Measurements from ENCODE around the gene GFRA1. TPM values are rescaled to one million over a fixed set of nuclear protein-coding genes. Genes with fewer than 3 reads are reported as not detected.

The GFRA1 gene
- total and polyA plus RNA-seq, 5 donors, result 2.7 to 8.3 (median 6.8) TPM

DNA sequence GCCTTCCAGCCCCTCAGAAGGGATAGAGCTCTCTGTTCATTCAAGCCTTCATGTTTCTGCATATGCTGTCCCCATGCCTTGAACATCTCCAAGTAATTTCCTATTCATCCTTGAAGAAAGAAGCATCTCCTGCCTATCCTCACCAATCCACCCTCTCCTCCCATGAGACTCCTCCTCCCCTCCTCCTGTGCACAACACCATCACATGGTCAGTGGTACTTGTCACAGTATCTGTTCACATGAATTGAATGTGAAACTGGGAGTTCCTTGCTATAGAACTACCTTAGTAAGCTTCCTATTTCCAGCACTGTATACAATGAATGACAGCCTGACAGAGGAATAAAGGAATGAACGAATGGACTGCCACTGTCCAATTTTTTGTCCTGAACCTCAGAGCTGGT, 115.5 kb downstream of the GFRA1 start:
- ATAC-seq, result no peak
- Histone ChIP-seq H3K4me1 (ENCODE audit: control insufficient read depth, insufficient read depth, low read length) (no peaks in the 10 kb centered on the region), H3K27ac (ENCODE audit: low read length) (no peak overlapping the region), H3K9me3 (ENCODE audit: control insufficient read depth, low read length) (no peaks in the 10 kb centered on the region), H3K27me3 (ENCODE audit: control insufficient read depth, insufficient read depth) (no peaks in the 10 kb centered on the region), H3K4me3 (ENCODE audit: low read length) (no peak overlapping the region)
- no peak for DNase-seq
- WGBS, result 88% methylated on average over 1 of the region's 1 CpG
- intact Hi-C loops (cut with DNase I), result no loop called here

DNA sequence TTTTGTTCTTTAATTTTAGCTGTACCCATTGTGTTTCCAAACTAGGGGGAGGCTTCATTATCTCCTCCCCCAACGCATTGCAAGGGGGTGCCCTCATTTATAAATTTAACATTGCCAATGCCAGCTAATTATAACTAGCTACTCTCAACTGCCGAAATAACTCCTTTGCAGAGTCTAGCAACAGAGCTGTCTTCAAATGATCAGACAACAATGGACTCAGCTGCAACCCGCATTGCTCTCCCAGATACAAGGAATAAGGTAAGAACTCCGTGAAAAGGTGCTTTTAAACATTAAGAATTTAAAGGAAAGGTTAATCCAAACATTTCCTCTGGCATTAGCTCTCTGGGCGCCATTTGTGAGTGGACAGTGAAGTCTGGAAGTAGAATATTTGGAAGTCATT, 116.2 kb downstream of the GFRA1 start:
- 78% methylated on average over 5 of the region's 5 CpGs for WGBS
- DNase-seq (no peak), ATAC-seq (no peak)
- no peak overlapping the region for H3K27ac ChIP-seq (ENCODE audit: low read length)
- H3K9me3 ChIP-seq (ENCODE audit: control insufficient read depth, low read length), result no peaks in the 10 kb centered on the region
- H3K4me3 ChIP-seq (ENCODE audit: low read length), result no peak overlapping the region
- no peaks in the 10 kb centered on the region for H3K27me3 ChIP-seq (ENCODE audit: control insufficient read depth, insufficient read depth)
- H3K4me1 ChIP-seq (ENCODE audit: control insufficient read depth, insufficient read depth, low read length), result no peaks in the 10 kb centered on the region
- intact Hi-C loops (cut with DNase I), result no loop called here

DNA sequence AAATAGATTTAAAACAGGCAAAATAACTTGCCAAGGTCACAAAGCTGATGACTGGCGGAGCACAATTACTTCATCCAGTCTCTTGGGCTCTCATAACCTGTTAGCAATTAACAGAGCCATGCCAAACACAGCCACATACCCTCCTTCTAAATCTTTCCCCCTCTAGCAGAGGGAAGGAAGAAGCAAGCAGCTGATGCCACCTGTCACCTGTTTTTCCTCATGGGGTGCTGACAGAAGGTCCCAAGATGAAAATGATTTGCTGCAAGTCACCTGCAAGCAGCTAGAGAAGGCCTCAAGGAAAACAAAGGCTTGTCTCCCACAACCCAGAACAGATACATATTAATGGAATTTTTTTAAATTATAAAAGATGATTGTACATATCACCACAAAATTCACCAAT, 117.8 kb downstream of the GFRA1 start:
- DNase-seq (no peak), ATAC-seq (no peak)
- no peaks in the 10 kb centered on the region for H3K4me1 ChIP-seq (ENCODE audit: control insufficient read depth, insufficient read depth, low read length)
- no peaks in the 10 kb centered on the region for H3K27me3 ChIP-seq (ENCODE audit: control insufficient read depth, insufficient read depth)
- intact Hi-C loops (cut with DNase I), result no loop called here
- no peak overlapping the region for H3K27ac ChIP-seq (ENCODE audit: low read length)
- 88% methylated on average over 1 of the region's 1 CpG for WGBS
- H3K4me3 ChIP-seq (ENCODE audit: low read length), result no peak overlapping the region
- no peaks in the 10 kb centered on the region for H3K9me3 ChIP-seq (ENCODE audit: control insufficient read depth, low read length)

DNA sequence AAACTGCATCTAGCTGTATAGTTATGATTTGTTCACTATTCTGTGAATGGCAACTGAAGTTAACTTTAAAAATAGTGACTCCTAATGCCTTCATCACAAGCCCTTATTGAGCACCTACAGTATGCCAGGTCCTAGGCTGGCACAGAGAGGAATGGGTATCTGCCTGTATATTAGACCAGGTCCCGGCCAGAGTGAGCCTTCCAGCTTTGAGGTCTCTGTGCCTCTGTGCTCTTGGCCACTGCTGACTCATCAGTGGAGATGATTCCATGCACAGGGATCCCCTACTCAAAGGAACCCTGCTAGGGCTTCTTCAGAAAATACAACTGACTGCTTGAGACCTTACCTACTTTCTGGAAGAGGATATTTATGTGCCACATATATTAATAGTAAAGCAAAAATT, 118.4 kb downstream of the GFRA1 start:
- Histone ChIP-seq H3K27ac (ENCODE audit: low read length) (no peak overlapping the region), H3K4me3 (ENCODE audit: low read length) (no peak overlapping the region), H3K4me1 (ENCODE audit: control insufficient read depth, insufficient read depth, low read length) (no peaks in the 10 kb centered on the region), H3K27me3 (ENCODE audit: control insufficient read depth, insufficient read depth) (no peaks in the 10 kb centered on the region), H3K9me3 (ENCODE audit: control insufficient read depth, low read length) (no peaks in the 10 kb centered on the region)
- WGBS, result 92% methylated on average over 1 of the region's 1 CpG
- intact Hi-C loops (cut with DNase I), result no loop called here
- DNase-seq (no peak), ATAC-seq (no peak)

DNA sequence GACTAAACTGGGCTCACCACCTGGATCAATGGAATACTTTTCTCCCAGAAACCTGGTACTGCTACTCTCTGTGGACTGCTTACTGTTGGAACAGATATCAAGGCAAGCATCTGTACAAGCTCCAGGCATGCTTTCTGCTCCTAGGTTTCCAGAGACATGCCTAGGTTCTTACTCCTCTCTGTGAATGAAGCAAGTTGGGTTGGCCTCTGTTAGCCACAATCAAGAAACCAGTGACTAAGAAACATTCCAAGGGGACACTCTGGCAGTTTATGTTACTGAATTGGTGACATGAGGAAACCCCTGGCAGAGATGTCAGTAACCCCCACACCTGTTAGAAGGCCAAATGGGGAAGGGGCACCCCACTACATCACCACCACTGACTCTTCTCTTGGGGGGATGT, 121.9 kb downstream of the GFRA1 start:
- intact Hi-C loops (cut with DNase I), result no loop called here
- H3K4me1 ChIP-seq (ENCODE audit: control insufficient read depth, insufficient read depth, low read length), result no peaks in the 10 kb centered on the region
- ATAC-seq, result no peak

DNA sequence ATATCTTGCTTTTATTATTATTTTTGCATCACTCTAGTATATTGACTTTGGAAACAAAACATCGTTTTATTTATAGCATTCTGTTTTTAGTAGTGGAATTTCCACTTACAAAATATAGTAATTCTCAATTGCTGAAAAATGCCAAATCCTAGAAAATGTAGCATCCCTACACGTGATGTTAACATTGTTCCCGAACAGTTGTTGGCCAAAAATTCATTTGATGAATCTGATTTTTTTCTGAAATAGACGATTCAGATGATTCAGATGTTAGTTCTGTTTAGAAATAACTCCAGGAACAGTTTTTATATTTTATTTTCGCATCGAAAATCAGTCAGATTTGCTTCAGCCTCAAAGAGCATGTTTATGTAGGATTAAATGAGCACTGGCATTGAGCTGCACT, 122.4 kb downstream of the GFRA1 start:
- Histone ChIP-seq H3K27ac (ENCODE audit: low read length) (no peak overlapping the region), H3K4me3 (ENCODE audit: low read length) (no peak overlapping the region), H3K27me3 (ENCODE audit: control insufficient read depth, insufficient read depth) (no peaks in the 10 kb centered on the region), H3K9me3 (ENCODE audit: control insufficient read depth, low read length) (no peaks in the 10 kb centered on the region), H3K4me1 (ENCODE audit: control insufficient read depth, insufficient read depth, low read length) (no peaks in the 10 kb centered on the region)
- intact Hi-C loops (cut with DNase I), result no loop called here
- 56% methylated on average over 6 of the region's 6 CpGs for WGBS
- no peak for DNase-seq
- ATAC-seq, result no peak

More for the DNA sequence above, 121.9 kb downstream of the GFRA1 start:
- H3K27me3 ChIP-seq (ENCODE audit: control insufficient read depth, insufficient read depth), result no peaks in the 10 kb centered on the region
- H3K4me3 ChIP-seq (ENCODE audit: low read length), result no peak overlapping the region
- no peak for DNase-seq
- H3K9me3 ChIP-seq (ENCODE audit: control insufficient read depth, low read length), result no peaks in the 10 kb centered on the region
- H3K27ac ChIP-seq (ENCODE audit: low read length), result no peak overlapping the region

DNA sequence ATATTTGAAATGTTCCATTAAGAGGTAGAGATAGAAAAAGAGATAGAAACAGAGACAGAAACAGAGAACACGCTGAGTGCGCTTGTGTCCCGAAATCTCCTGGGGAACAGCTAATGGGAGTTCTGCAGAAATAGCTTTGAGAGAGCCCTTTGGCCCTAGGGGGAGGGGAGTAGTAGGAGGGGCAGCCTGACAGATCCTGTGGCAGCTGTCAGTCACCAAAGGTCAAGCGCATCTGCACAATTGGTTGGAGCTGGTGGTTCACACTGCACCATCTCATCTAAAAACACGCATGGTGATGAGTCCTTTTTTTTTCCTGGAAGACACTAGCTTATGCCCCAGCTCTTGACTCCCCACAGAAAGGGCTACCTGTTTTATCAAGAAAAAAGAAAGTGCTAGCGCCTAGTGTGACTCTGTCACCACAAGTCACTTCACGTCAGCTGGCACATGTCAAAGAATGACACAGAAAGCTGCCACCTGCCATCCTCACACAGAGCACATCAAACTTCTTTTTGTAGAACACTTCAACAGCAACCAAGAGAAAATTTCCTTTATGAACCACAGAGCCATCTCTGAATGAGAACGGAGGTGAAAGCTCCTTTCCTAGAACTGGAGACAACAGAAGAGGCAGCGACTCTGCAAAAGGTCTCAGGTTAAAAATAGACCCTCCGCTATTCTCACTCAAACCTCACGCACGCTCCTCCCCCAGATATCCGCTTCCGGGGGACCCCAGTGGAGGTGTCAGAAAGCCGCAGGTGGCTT, 125.7 kb downstream of the GFRA1 start:
- Histone ChIP-seq H3K4me3 (ENCODE audit: low read length) (no peak overlapping the region), H3K27ac (ENCODE audit: low read length) (no peak overlapping the region), H3K9me3 (ENCODE audit: control insufficient read depth, low read length) (no peaks in the 10 kb centered on the region), H3K4me1 (ENCODE audit: control insufficient read depth, insufficient read depth, low read length) (no peaks in the 10 kb centered on the region), H3K27me3 (ENCODE audit: control insufficient read depth, insufficient read depth) (no peaks in the 10 kb centered on the region)
- DNase-seq, result no peak
- ATAC-seq, result no peak
- 68% methylated on average over 15 of the region's 15 CpGs for WGBS
- intact Hi-C loops (cut with DNase I), result no loop called here

DNA sequence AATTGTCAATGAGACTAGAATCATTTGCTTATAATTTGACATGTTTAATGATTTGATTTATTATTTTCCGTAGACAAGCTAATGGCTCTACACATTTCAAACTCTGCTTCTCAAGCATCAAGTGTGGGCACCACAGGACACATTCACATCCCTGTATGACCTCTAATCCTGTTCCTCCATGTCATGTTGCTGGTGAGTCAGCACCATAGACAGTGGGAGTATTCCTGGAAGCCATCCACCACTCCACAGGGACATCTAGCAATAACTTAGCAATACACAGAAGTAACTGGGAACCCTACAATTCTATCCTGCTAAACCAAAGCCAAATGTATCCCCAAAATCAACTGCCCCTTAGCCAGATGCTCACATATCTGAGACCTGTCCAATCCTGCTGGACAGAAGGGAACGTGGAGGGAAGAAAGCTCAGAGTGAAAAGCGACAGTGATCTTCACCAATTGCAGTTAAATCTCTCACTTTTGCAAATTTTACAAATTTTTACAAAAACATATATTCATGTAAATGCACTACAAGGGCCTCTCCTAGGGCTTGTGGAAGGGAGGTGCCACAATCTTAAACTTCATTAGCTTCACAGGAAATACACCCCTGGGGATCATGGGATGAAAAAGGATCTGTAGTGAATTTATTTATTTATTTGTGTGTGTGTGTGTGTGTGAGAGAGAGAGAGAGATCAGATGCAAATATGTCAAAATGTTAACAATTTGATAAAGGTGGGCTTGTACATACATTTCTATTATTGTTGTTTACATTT, 126.5 kb downstream of the GFRA1 start:
- intact Hi-C loops (cut with DNase I), result no loop called here
- H3K27me3 ChIP-seq (ENCODE audit: control insufficient read depth, insufficient read depth), result no peaks in the 10 kb centered on the region
- DNase-seq (no peak), ATAC-seq (no peak)
- H3K4me3 ChIP-seq (ENCODE audit: low read length), result no peak overlapping the region
- H3K27ac ChIP-seq (ENCODE audit: low read length), result no peak overlapping the region
- WGBS, result 95% methylated on average over 3 of the region's 3 CpGs
- no peaks in the 10 kb centered on the region for H3K4me1 ChIP-seq (ENCODE audit: control insufficient read depth, insufficient read depth, low read length)
- no peaks in the 10 kb centered on the region for H3K9me3 ChIP-seq (ENCODE audit: control insufficient read depth, low read length)

DNA sequence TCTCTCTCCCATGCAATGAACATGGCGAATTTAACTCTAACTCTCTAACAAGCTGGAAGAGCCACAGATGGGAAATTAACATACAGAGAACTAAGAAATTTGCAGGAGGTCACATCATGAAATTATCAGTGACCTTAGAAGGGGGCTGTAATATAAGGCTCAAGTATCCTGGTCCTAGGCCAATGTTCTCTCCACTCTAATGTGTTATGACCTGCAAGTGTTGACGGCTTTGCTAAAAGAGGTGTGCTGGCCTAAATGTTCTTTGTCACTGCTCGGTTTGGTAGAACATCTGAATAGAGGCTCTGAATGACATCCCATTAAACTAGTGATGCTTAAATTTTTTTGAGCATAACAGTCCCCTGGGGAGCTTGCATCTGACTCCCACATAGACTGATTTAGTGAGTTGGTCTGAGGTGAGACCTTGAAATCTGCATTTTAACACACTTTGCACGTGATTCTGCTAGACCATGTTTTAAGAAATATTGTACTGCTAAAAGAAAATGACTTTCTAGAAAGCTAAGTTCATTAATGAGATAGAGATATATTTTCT, 129.3 kb downstream of the GFRA1 start:
- Histone ChIP-seq H3K4me3 (ENCODE audit: low read length) (no peak overlapping the region), H3K9me3 (ENCODE audit: control insufficient read depth, low read length) (no peaks in the 10 kb centered on the region), H3K27me3 (ENCODE audit: control insufficient read depth, insufficient read depth) (no peaks in the 10 kb centered on the region), H3K4me1 (ENCODE audit: control insufficient read depth, insufficient read depth, low read length) (no peaks in the 10 kb centered on the region), H3K27ac (ENCODE audit: low read length) (no peak overlapping the region)
- intact Hi-C loops (cut with DNase I), result no loop called here
- DNase-seq, result no peak
- WGBS, result 80% methylated on average over 4 of the region's 4 CpGs
- ATAC-seq, result peak in 1 of 2 donors; percentile 64

DNA sequence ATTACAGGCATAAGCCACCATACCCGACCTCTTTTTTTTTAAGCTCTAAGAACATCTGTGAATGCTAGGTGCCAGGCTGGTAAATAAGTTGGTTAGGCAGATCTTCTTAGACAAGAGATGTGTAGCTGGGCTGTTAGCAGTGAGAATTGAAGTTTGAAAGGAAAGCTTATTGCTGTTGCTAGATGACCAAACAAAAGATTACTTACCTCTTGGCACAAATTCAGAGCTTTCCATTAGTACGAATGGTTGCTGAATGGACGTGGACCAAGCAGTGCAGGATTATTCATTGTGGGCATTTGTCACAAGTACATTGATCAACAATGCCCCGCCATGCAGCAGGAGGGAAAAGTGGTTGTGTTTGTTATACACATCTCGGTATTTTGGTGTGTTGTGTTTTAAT, 131.2 kb downstream of the GFRA1 start:
- H3K27ac ChIP-seq (ENCODE audit: low read length), result no peak overlapping the region
- intact Hi-C loops (cut with DNase I), result no loop called here
- H3K4me1 ChIP-seq (ENCODE audit: control insufficient read depth, insufficient read depth, low read length), result no peaks in the 10 kb centered on the region
- DNase-seq (no peak), ATAC-seq (no peak)
- H3K9me3 ChIP-seq (ENCODE audit: control insufficient read depth, low read length), result no peaks in the 10 kb centered on the region
- 82% methylated on average over 5 of the region's 5 CpGs for WGBS
- no peaks in the 10 kb centered on the region for H3K27me3 ChIP-seq (ENCODE audit: control insufficient read depth, insufficient read depth)
- H3K4me3 ChIP-seq (ENCODE audit: low read length), result no peak overlapping the region

DNA sequence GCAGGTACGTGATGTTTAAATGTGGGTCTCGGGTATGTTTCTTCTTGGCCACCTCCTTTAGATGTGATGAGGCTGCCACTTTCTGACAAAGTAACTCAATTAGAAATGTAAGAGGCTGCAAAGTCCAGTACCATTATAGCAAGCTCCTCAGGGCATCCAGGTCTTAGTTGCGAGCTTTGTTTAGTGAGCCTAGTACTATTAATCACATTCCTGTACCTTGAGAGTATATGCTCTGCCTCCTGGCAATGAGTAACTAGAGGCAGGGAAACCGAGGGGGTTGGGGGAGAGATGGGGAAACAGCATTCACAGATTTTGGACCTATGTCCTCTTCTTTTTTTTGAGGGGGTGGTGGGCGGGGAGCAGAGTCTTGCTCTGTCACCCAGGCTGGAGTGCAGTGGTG, 131.8 kb downstream of the GFRA1 start:
- no peak for ATAC-seq
- Histone ChIP-seq H3K27me3 (ENCODE audit: control insufficient read depth, insufficient read depth) (no peaks in the 10 kb centered on the region), H3K4me3 (ENCODE audit: low read length) (no peak overlapping the region), H3K4me1 (ENCODE audit: control insufficient read depth, insufficient read depth, low read length) (no peaks in the 10 kb centered on the region), H3K9me3 (ENCODE audit: control insufficient read depth, low read length) (no peaks in the 10 kb centered on the region), H3K27ac (ENCODE audit: low read length) (no peak overlapping the region)
- WGBS, result 90% methylated on average over 5 of the region's 5 CpGs
- intact Hi-C loops (cut with DNase I), result no loop called here
- no peak for DNase-seq
